GM12878 (cell line): ENCODE data around the gene TENT5A. TPM values are rescaled to one million over a fixed set of nuclear protein-coding genes. Genes with fewer than 3 reads are reported as not detected.

Experiments used
- ATAC-seq: fragments of 200-7000 bp; cut with Tn5 transposase; 3 replicates; pipeline ENCODE4 v1.9.1; 2020; ENCODE audit warnings: mild to moderate bottlenecking, moderate library complexity
- BruUV-seq: library from RNA; stranded (reverse); fragments of 400-500 nt; replicated peaks from 2 replicates; lab custom pipeline; 2021; lab: Mats Ljungman, UMichigan
- CTCF ChIA-PET: fragments of 300-600 bp; sonication (Branson Sonifier 250); formaldehyde crosslinking; extraction: SDS; loops from one replicate; lab custom pipeline; 2021; ENCODE audit warnings: inconsistent platforms; lab: Yijun Ruan, JAX
- POLR2A ChIA-PET: fragments of 350-600 bp; formaldehyde crosslinking; extraction: SDS; loops from one replicate; lab custom pipeline; 2021; ENCODE audit warnings: inconsistent platforms; lab: Charles Lee
- RAD21 ChIA-PET: fragments of 300-600 bp; sonication (Branson Sonifier 250); formaldehyde crosslinking; loops from one replicate; lab custom pipeline; 2023; ENCODE audit warnings: antibody characterized with exemption; ENCODE audit not compliant: unreplicated experiment; lab: Charles Lee
- SMC1A ChIA-PET: fragments of 300-600 bp; sonication (Branson Sonifier 250); formaldehyde crosslinking; loops from one replicate; lab custom pipeline; 2023; ENCODE audit not compliant: unreplicated experiment, uncharacterized antibody; lab: Charles Lee
- DNase-seq: peaks from one replicate; pipeline ENCODE4 v3.0.0-alpha.2; 2011; ENCODE audit warnings: low read depth, low spot score
- FAIRE-seq: peaks from 3 replicates; lab custom pipeline; 2011; peaks lifted over from hg19 to GRCh38; lab: Jason Lieb, UNC
- H2AFZ ChIP-seq: 2 replicates; pipeline ENCODE4 v1.6.0; 2011; ENCODE audit warnings: low read depth, low read length, control low read depth; ENCODE audit not compliant: control insufficient read depth
- H3K27ac ChIP-seq: 2 replicates; pipeline ENCODE4 v1.5.1; 2011; ENCODE audit warnings: control low read depth; ENCODE audit not compliant: control insufficient read depth, insufficient read depth
- H3K27me3 ChIP-seq, 2 experiments: replicated peaks in 1 of 2; 2 replicates each; pipeline versions ENCODE4 v1.6.0 to v1.6.1; 2011; ENCODE audit warnings: low read length in 1 of 2; ENCODE audit not compliant: control insufficient read depth in 2 of 2, insufficient read depth in 2 of 2
- H3K36me3 ChIP-seq, 2 experiments: 2 replicates each; pipeline ENCODE4 v1.5.1; 2011; ENCODE audit warnings: low read length in 1 of 2; ENCODE audit not compliant: control insufficient read depth in 2 of 2, insufficient read depth in 2 of 2
- H3K4me1 ChIP-seq: 2 replicates; pipeline ENCODE4 v1.6.1; 2011; ENCODE audit warnings: mild to moderate bottlenecking, low read length, moderate library complexity, mixed read lengths; ENCODE audit not compliant: control insufficient read depth, insufficient read depth
- H3K4me2 ChIP-seq: 2 replicates; pipeline ENCODE4 v1.6.0; 2011; ENCODE audit warnings: control low read depth; ENCODE audit not compliant: control insufficient read depth, insufficient read depth
- H3K4me3 ChIP-seq: fragments of 200-600 bp; sonication (generic); 2 replicates; pipeline ENCODE4 v1.5.1; 2016
- H3K79me2 ChIP-seq: 2 replicates; pipeline ENCODE4 v1.6.0; 2011; ENCODE audit warnings: low read length; ENCODE audit not compliant: control insufficient read depth, insufficient read depth
- H3K9ac ChIP-seq: 2 replicates; pipeline ENCODE4 v1.8.0; 2011; ENCODE audit warnings: low read length, control low read depth, mixed read lengths; ENCODE audit not compliant: control insufficient read depth, insufficient read depth
- H3K9me3 ChIP-seq: replicated peaks from 3 replicates; pipeline ENCODE4 v1.5.1; 2011; ENCODE audit warnings: mild to moderate bottlenecking, low read length; ENCODE audit not compliant: control insufficient read depth, insufficient read depth
- H4K20me1 ChIP-seq: 2 replicates; pipeline ENCODE4 v1.6.0; 2011; ENCODE audit not compliant: control insufficient read depth, insufficient read depth
- CBFB ChIP-seq: IDR thresholded peaks from 2 replicates; pipeline ENCODE4 v1.6.1; 2016; ENCODE audit warnings: antibody characterized with exemption, low read depth
- CEBPB ChIP-seq, 2 experiments: fragments of 150-350 bp in 1 of 2; IDR thresholded peaks; 2 replicates each; pipeline ENCODE4 v1.6.1; 2012 to 2014; ENCODE audit warnings: low read depth in 2 of 2, low read length in 2 of 2, borderline replicate concordance in 1 of 2, inconsistent platforms in 1 of 2
- E4F1 ChIP-seq: fragments of 450-650 bp; IDR thresholded peaks from 2 replicates; pipeline ENCODE4 v1.6.1; 2018; ENCODE audit warnings: borderline replicate concordance, mild to moderate bottlenecking; ENCODE audit not compliant: partially characterized antibody
- GATAD2B ChIP-seq: fragments of 450-650 bp; conservative IDR thresholded peaks from 2 replicates; pipeline ENCODE4 v1.6.1; 2017; ENCODE audit warnings: low read depth, mild to moderate bottlenecking, moderate library complexity
- RELB ChIP-seq: fragments of 450-650 bp; IDR thresholded peaks from 2 replicates; pipeline ENCODE4 v1.6.1; 2017; ENCODE audit warnings: low read depth, mild to moderate bottlenecking, moderate library complexity
- SIX5 ChIP-seq: IDR thresholded peaks from 2 replicates; pipeline ENCODE4 v1.6.1; 2011; ENCODE audit warnings: mild to moderate bottlenecking, low read depth, low read length, moderate library complexity; ENCODE audit not compliant: severe bottlenecking
- SPI1 ChIP-seq: IDR thresholded peaks from 2 replicates; pipeline ENCODE4 v1.6.1; 2011; ENCODE audit warnings: low read depth, mild to moderate bottlenecking, low read length, moderate library complexity, borderline replicate concordance; ENCODE audit not compliant: insufficient read depth
- TAF1 ChIP-seq: IDR thresholded peaks from 2 replicates; pipeline ENCODE4 v1.6.1; 2011; ENCODE audit warnings: mild to moderate bottlenecking, low read depth, low read length, borderline replicate concordance
- TARDBP ChIP-seq: IDR thresholded peaks from 2 replicates; pipeline ENCODE4 v1.6.1; 2016; ENCODE audit warnings: borderline replicate concordance
- TBL1XR1 ChIP-seq: IDR thresholded peaks from 2 replicates; pipeline ENCODE4 v1.6.1; 2012; ENCODE audit warnings: low read depth, low read length, improper control_type of control experiment
- ZNF687 ChIP-seq: fragments of 450-650 bp; IDR thresholded peaks from 2 replicates; pipeline ENCODE4 v1.6.1; 2017; ENCODE audit warnings: mild to moderate bottlenecking, moderate library complexity
- WGBS: methylation state at CpG from one replicate; pipeline ENCODE4 v1.1.6; 2016; ENCODE audit warnings: low lambda C conversion rate; ENCODE audit not compliant: insufficient replicate concordance, insufficient coverage; ENCODE audit errors: missing lambda C conversion rate; 5-methylcytosine and 5-hydroxymethylcytosine counted together
- in situ Hi-C: fragments of 300-500 bp; cut with MboI; formaldehyde crosslinking; loops from 9 replicates; pipeline ENCODE4 v1.14.3; 2018; ENCODE audit warnings: mixed read lengths
- intact Hi-C: fragments of 100-400 bp; cut with micrococcal nuclease; formaldehyde crosslinking; loops from one replicate; pipeline ENCODE4 v1.14.2; 2022; ENCODE audit not compliant: unreplicated experiment
- polyA plus RNA-seq, 11 experiments: library from polyadenylated mRNA; depleted of rRNA in 4 of 11; unstranded in 6 of 11; stranded (reverse) in 5 of 11; fragments of >200 nt; fragmentation: Nextera tagmentation in 4 of 11; fragmentation: Illumina TruSeq in 1 of 11; extraction: Ambion mirVana in 4 of 11; extraction: Trizol in 1 of 11; gene quantifications; 1 replicate in 1 of 11; 2 replicates in 10 of 11; pipeline versions ENCODE4 v1.2.1 to v1.2.3, GENCODE V29; 2011 to 2016; ENCODE audit warnings: inconsistent platforms in 2 of 11, missing spikeins in 2 of 11, low read depth in 1 of 11
- total RNA-seq, 4 experiments: library from RNA; depleted of rRNA in 3 of 4; stranded (reverse); fragments of >200 nt in 3 of 4; fragmentation: Illumina TruSeq in 1 of 4; extraction: Trizol in 1 of 4; gene quantifications; 2 replicates each; pipeline versions ENCODE4 v1.2.1 to v1.2.3, GENCODE V29; 2013 to 2021
- TF ChIP-seq, protein P1 (sequence below): fragments of 450-650 bp; conservative IDR thresholded peaks from 2 replicates; pipeline ENCODE4 v1.6.1; 2017; ENCODE audit warnings: mild to moderate bottlenecking, moderate library complexity

Gene TENT5A
- total and polyA plus RNA-seq, 10 of the 15 experiments (the other 5 are each of a cell fraction or from before 2014, with no cell fraction given), result 0.25 to 9.6 (median 0.48) TPM

- Histone ChIP-seq H3K9ac (no peak overlapping the region), H3K4me2 (no peak overlapping the region), H3K27me3 (no peaks in the 10 kb centered on the region), H4K20me1 (no peaks in the 10 kb centered on the region), H3K4me1 (no peaks in the 10 kb centered on the region), H3K36me3 (no peaks in the 10 kb centered on the region), H3K4me3 (no peak overlapping the region), H2AFZ (no peak overlapping the region), H3K9me3 (no peaks in the 10 kb centered on the region), H3K27ac (no peak overlapping the region), H3K79me2 (no peaks in the 10 kb centered on the region)
- POLR2A ChIA-PET, result no interaction called here
- BruUV-seq, result no TSS peak
- DNase-seq, result no peak
- RAD21 ChIA-PET, result no interaction called here
- SMC1A ChIA-PET, result interaction anchor here (0.8 kb wide), 1 partner anchor 128 kb away, joined by 3 read pairs; no protein-coding TSS in a partner anchor
- WGBS, result 0% methylated on average over 1 of the region's 1 CpG
- intact Hi-C loops, result no loop called here
- no peak for ATAC-seq
- in situ Hi-C loops, result no loop called here
- FAIRE-seq, result no peak
- CTCF ChIA-PET, result no interaction called here
- no peak for TF ChIP-seq SIX5
- no peak for TF ChIP-seq SPI1
- TF ChIP-seq TBL1XR1, result no peak
- TF ChIP-seq, protein P1, sequence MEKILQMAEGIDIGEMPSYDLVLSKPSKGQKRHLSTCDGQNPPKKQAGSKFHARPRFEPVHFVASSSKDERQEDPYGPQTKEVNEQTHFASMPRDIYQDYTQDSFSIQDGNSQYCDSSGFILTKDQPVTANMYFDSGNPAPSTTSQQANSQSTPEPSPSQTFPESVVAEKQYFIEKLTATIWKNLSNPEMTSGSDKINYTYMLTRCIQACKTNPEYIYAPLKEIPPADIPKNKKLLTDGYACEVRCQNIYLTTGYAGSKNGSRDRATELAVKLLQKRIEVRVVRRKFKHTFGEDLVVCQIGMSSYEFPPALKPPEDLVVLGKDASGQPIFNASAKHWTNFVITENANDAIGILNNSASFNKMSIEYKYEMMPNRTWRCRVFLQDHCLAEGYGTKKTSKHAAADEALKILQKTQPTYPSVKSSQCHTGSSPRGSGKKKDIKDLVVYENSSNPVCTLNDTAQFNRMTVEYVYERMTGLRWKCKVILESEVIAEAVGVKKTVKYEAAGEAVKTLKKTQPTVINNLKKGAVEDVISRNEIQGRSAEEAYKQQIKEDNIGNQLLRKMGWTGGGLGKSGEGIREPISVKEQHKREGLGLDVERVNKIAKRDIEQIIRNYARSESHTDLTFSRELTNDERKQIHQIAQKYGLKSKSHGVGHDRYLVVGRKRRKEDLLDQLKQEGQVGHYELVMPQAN, result no peak
- TF ChIP-seq GATAD2B, result no peak
- no peak for TF ChIP-seq E4F1
- TF ChIP-seq CBFB, result no peak
- no peak for TF ChIP-seq CEBPB (IDR thresholded peaks at IDR 0.05; ENCODE audit: borderline replicate concordance in 1 of 2, low read depth in 2 of 2, low read length in 2 of 2)
- TF ChIP-seq ZNF687, result no peak
- no peak for TF ChIP-seq TARDBP
- TF ChIP-seq TAF1, result no peak
- no peak for TF ChIP-seq RELB
These were observed 32.1 kb downstream of the TENT5A start for GRCh38 chr6:81720427-81720826.
